NCI-H526 (cell line): ENCODE measurements around the gene TMEM232.

Experiments used
- DNase-seq, 2 experiments: peaks; one replicate each; lab custom pipeline; 2025; lab: John Stamatoyannopoulos, UW

Gene TMEM232

GRCh38 chr5:110517396-110517795 is 209.1 kb downstream of the TMEM232 start:
- DNase-seq: no peak

GRCh38 chr5:110514030-110514429 is 212.4 kb downstream of the TMEM232 start:
- no peak for DNase-seq

- no peak for DNase-seq
These were observed 214.2 kb downstream of the TMEM232 start for GRCh38 chr5:110512266-110512665.

GRCh38 chr5:110510146-110510545 is 216.3 kb downstream of the TMEM232 start:
- DNase-seq: no peak

GRCh38 chr5:110507972-110508371 is 218.5 kb downstream of the TMEM232 start:
- no peak for DNase-seq

GRCh38 chr5:110506378-110506777 is 220.1 kb downstream of the TMEM232 start:
- DNase-seq: no peak

- no peak for DNase-seq
These were observed 230.2 kb downstream of the TMEM232 start for GRCh38 chr5:110496276-110496675.

- no peak for DNase-seq
These were observed 234.0 kb downstream of the TMEM232 start for GRCh38 chr5:110492446-110492845.

- DNase-seq: no peak
These were observed 247.6 kb downstream of the TMEM232 start for GRCh38 chr5:110478895-110479294.

GRCh38 chr5:110477911-110478310 is 248.6 kb downstream of the TMEM232 start:
- DNase-seq: no peak

- no peak for DNase-seq
These were observed 250.3 kb downstream of the TMEM232 start for GRCh38 chr5:110476164-110476563.

- DNase-seq: no peak
These were observed 250.9 kb downstream of the TMEM232 start for GRCh38 chr5:110475529-110475928.

GRCh38 chr5:110469486-110469885 is 257.0 kb downstream of the TMEM232 start:
- DNase-seq: no peak

- no peak for DNase-seq
These were observed 263.4 kb downstream of the TMEM232 start for GRCh38 chr5:110463106-110463505.

- no peak for DNase-seq
These were observed 265.6 kb downstream of the TMEM232 start for GRCh38 chr5:110460837-110461236.

- no peak for DNase-seq
These were observed 268.2 kb downstream of the TMEM232 start for GRCh38 chr5:110458313-110458712.

GRCh38 chr5:110442856-110443255 is 283.6 kb downstream of the TMEM232 start:
- no peak for DNase-seq

- DNase-seq: peak in 1 of 2 experiments; percentile 48
These were observed 285.4 kb downstream of the TMEM232 start for GRCh38 chr5:110441035-110441434.

- DNase-seq: no peak
These were observed 286.4 kb downstream of the TMEM232 start for GRCh38 chr5:110440058-110440457.

- DNase-seq: no peak
These were observed 287.2 kb downstream of the TMEM232 start for GRCh38 chr5:110439296-110439695.

- no peak for DNase-seq
These were observed 291.3 kb downstream of the TMEM232 start for GRCh38 chr5:110435207-110435606.

- no peak for DNase-seq
These were observed 294.9 kb downstream of the TMEM232 start for GRCh38 chr5:110431603-110432002.

GRCh38 chr5:110414360-110414759 is 312.1 kb downstream of the TMEM232 start:
- DNase-seq: peak in 1 of 2 experiments; percentile 1

GRCh38 chr5:110413856-110414255 is 312.6 kb downstream of the TMEM232 start:
- no peak for DNase-seq

- no peak for DNase-seq
These were observed 316.9 kb downstream of the TMEM232 start for GRCh38 chr5:110409571-110409970.
